DMS153 treated with DMSO at 0.1 percent for 48 hours (cell line): ENCODE results near the gene RARRES2.
A peak's percentile ranks its signal among the peaks of the same experiment; 100 is the strongest.
"Not testable (repeated sequence)": the region's sequence is repeated elsewhere in the genome, so short reads cannot be mapped to it uniquely, and the experiment has no call there.

Experiments used
- DNase-seq: peaks from one replicate; lab custom pipeline; 2025; ENCODE audit not compliant: unreplicated experiment; lab: John Stamatoyannopoulos, UW

Gene RARRES2

GRCh38 chr7:150341263-150342120, at the start of gene RARRES2:
Gene RARRES2 (minus strand): TSS chr7:150341629. CDS start chr7:150340609, 1,020 bp downstream.
- no peak for DNase-seq

DNA sequence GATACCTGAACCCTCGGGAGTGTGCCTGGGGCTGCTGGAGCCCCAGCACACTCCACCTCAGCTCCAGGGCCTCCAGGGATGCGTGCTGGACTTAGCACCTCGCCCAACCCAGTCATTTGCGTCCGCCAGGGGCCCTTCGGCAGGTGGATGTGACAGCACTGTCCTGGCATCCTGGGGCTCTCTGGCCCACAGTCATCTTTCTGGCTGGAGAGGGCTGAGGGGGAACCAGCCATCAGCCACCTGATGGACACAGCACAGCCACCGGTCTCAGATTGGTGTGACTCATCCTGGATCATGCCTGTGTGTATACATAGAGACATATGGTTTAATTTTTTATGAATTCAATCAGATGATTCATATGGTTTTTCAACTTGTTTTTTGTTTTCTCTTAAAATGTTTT, 48.8 kb upstream of the RARRES2 start:
- DNase-seq: no peak

GRCh38 chr7:150389532-150389816, 48.0 kb upstream of the RARRES2 start:
- no peak for DNase-seq

- DNase-seq: no peak
Observed at GRCh38 chr7:150388709-150389531, 47.5 kb upstream of the RARRES2 start.

DNA sequence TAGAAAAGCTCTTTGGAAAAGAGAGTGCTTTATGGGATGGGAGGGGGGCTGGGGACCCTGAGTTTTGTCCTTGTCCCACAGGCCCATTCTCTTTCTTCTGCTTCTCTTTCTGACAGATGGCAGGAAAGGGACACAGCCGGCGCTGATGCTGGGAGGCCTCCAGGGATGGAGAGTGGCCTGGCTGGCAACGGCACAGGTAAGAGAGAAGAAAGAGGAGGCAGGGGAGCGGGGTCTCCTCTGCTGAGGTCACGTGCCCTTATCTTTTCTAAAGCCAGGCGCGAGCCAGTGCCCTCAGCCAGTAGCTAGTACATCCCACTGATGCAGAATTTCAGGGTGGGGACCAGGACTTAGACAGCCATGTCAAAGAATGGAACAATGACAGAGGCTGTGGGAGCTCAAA, 46.9 kb upstream of the RARRES2 start:
- no peak for DNase-seq

DNA sequence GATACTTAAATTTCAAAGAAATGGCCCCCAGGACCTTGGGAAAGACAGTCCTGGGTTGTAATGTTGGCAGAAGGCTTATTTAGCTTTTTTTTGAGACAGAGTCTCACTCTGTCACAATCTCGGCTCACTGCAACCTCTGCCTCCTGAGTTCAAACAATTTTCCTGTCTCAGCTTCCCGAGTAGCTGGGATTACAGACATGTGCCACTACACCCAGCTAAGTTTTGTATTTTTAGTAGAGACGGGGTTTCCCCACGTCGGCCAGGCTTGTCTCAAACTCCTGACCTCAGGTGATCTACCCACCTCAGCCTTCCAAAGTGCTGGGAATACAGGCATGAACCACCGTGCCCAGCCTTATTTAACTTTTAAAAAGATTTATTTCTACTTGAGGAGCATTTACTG, 44.5 kb upstream of the RARRES2 start:
- not testable (repeated sequence) for DNase-seq

GRCh38 chr7:150385302-150385723, 43.9 kb upstream of the RARRES2 start:
- no peak for DNase-seq

- DNase-seq: no peak
Observed at GRCh38 chr7:150384406-150385301, 43.2 kb upstream of the RARRES2 start.

GRCh38 chr7:150383710-150384397, 42.4 kb upstream of the RARRES2 start:
- DNase-seq: no peak

DNA sequence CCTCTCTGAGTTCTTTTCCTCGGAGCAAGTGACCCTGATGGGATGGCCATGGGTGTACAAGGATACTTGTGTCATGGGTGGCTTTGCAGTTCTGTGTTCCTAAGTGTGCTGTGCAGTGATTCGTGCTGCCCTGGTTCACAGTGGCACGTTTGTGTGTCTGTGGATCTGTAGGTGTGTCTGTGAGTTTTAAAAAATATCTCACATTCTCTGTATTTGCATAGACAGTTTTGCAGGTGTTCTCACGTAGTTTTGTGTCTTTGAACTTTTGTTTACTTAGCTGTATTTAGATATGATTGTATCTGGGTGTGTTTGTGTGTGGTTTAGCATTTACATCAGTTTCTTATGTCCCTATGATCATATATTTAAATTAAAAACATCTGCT, 41.4 kb upstream of the RARRES2 start:
- DNase-seq: no peak

DNA sequence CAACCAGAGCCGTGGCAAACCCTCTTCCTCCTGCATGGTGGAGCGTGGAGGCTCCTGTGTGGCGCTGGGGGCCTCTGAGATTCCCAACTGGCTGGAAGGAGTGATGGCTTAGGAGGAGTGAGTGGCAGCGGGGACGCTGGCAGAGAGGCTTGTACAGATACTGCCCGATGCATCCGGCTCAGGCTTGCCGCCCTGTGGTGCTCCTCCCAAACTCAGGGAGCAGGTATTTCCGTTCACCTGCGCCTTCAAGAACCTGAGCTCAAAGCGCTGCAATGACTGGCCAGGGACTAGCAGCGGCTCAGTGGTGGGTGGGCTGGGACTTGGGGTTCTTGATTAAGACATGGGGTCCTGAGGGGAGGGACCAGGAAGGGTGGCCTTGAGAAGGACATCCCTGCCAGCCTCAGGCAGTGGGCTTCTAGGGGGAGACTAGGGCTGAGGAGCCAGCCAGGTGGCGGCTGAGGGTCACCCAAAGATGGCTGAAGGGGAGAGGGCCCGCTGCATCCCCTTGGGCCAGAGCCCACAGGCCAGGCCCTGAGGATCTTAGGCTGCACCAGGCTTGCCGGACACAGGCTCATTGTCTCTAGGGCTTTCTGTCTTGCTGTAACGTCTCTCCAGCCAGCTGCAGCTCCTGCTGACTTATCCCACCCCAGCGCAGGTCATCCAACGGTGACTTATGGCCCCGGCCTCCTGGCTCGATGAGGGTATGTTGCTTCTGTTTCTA, 40.9 kb upstream of the RARRES2 start:
- DNase-seq: no peak

- DNase-seq: no peak
Observed at GRCh38 chr7:150381785-150382122, 40.3 kb upstream of the RARRES2 start.

DNA sequence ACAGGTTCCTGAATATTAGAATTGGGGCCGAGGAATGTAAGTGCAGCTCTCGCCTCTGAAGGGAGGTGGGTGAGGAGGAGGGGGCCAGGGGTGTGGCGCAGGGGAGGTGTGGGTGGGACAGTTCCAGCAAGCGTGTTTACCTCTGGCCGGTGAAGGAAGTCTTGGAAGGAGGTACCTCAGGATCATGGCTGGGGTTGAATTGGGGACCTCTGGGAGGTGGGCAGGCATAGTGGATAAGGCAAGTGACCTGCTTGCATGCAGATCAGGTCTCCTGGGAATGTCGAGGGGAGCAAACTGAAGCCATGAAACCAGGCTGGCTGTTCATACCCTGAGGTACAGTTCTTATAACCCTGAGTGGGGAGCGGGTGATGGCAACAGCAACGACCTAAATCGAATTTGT, 39.7 kb upstream of the RARRES2 start:
- DNase-seq: no peak

- no peak for DNase-seq
Observed at GRCh38 chr7:150380463-150380862, 39.0 kb upstream of the RARRES2 start.

DNA sequence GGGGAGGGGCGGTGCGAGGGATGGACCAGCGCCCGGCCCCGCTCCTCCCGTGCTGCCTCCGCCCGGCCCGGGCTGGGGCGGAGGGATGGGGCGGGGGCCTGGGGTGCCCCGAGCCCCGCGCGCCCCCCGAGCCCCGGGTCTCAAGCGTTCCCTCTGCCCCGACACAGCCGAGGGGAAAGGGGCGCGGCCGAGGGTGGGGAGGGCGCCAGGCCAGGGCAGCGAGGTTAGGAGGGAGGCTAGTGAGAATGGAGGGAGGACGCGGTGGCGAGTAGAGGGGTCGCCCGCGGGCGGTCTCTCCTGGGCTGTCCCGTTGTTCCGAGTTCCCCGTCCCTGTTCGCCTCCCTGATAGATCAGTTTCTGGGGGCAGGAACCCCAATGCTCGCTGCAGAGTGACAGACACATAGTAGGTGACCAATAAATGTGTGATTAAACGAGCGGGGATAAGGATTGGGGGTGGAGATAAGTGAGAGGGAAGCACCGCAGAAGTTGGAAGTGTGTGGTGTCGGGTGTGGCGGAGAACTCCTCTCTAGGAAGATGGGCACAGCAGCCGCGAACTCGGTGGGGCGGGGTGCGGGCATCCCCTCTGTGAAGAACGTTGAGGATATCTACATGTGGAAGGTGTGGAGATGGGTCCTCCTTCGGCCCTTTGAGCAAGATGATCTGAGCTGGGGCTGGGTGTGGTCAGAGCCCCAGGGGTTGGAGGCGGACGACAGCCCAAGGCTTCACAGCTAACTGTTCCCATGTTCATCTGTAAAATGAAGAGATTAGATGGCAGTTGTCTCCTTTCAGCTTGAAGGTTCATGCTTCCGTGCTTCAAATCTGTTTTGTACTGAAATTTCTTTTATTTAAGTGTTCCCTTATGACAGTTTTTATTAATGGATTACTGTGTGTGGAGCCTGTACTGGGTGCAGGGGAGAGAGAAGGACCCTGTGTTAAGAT, 38.3 kb upstream of the RARRES2 start:
- no peak for DNase-seq

GRCh38 chr7:150378853-150379440, 37.5 kb upstream of the RARRES2 start, which contains the start of gene ZNF775:
Gene ZNF775 (plus strand): TSS chr7:150379330. CDS start chr7:150388471, 9,141 bp downstream.
- peak; percentile 93 for DNase-seq

- peak; percentile 68 for DNase-seq
Observed at GRCh38 chr7:150378115-150378852, 36.9 kb upstream of the RARRES2 start.

GRCh38 chr7:150377635-150378034, 36.2 kb upstream of the RARRES2 start:
- no peak for DNase-seq
